Measurements from ENCODE around the gene RECQL5.

RECQL5 gene

DNA sequence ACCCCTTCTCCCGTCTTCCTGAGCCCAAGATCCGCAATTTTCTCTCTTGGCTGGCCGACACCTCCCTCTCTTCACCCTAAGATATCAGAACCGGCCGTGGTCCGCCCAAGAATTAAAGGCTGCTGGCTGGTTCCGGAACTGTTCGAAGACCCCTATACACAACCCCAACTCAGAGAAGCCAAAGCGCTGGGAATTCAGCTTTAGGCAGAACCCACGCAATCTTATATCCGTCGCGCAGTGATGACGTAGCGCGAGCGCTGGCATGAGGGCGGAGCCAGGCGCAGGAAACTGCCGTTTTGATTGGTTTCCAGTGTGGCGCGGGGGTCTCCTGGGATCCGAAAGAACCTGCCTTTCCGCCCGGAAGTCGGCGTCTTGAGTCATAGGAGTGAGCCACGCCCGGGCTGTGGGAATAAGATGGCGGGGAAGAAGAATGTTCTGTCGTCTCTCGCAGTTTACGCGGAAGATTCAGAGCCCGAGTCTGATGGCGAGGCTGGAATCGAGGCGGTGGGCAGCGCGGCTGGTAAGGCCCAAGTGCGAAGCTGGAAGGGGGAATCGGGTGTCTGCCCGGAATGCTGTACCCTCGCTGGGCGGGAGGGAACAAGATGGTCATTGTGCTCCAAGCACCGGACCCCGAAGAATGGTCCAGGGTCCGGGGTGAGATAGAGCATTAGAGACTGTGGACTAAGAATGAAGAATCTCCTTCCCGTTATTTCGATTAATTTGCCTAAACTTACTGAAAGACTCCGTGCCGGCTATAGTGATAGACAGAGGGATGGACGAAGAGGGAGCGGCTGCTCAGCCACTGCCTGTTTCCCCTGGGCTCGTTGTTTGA is at the start of gene RECQL5, which contains the start of gene SAP30BP:
RECQL5 (minus strand) TSS at position 196 of the 832 bp plus-strand sequence. CDS start 597 bp downstream, outside the sequence.
SAP30BP (plus strand) TSS at position 380 of the 832 bp plus-strand sequence; CDS start at position 415, 35 bp downstream.
- peak; percentile 96 for DNase-seq (ENCODE audit: low spot score)

- DNase-seq (ENCODE audit: low spot score) = no peak
Observed at GRCh38 chr17:75712446-75712845, 45.5 kb upstream of the RECQL5 start.

GRCh38 chr17:75707079-75707571 is 40.2 kb upstream of the RECQL5 start:
- no peak for DNase-seq (ENCODE audit: low spot score)

DNA sequence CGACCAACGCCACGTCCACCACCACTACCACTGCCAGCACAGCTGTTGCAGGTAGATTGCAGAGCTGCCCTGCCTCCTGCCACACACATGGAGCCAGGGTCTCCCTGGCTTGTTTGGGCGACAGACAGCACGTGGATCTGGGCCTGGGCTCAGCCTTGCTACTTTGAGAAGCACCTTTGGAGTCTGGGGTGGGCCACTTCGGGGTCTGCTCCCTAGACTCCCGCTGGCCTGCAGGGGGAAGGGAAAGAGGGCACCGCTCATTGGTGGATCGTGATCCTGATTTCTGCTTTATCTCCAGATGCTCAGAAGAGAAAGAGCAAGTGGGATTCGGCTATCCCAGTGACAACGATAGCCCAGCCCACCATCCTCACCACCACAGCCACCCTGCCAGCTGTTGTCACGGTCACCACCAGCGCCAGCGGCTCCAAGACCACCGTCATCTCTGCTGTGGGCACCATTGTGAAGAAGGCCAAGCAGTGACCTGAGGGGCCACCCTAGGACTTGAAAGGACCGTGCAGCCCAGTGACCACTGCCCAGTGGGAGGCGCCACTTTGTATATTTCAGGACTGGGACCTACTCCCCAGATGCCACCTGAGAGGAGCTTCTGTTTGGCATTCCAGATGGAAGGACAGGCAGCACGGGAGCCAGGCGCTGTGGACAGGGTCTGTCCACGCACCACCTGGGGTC is 39.2 kb upstream of the RECQL5 start:
- DNase-seq (ENCODE audit: low spot score) = no peak

DNA sequence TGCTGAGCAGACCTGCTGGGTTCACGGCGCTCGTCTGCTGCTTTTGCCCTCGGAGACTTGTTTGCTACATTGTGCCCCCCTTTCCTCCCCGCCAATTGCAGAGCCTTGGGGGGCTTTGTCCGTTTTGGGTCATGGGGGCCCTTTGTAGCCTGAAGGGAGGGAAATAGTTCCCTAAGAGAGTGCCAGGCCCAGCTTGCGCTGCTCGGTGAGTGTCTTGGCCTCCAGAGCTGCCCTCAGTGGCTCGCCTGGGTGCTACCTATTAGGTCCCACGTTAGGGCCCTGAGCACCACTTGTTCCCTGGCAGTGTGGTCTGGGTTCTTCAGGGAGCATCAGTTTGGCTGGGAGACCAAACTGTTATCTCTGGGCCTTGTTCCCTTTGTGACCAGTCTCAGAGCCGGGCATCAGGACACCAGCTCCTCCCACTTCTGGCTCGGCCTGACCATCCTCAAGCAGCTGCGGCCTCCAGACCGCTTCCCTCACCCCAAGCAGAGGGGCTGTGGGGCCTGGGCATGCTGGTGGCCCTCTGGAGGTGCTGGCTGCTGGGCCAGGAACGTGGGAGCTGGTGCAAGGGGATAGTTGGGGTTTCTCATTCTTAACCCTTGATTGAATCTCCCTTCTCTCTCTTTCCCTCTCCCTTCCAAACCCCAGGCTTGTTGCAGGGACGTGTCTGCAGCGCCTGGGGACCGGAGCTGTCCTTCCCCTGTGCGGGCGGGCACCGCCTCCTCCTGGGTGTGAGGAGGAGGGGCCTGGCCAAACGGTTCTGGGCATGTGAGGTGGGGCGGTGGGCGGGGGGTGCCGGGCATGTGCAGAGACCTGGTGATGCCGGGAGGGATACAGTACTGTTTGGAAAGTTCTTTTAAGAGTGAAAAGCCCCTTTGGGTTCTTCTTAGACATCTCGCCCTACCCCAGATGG is 38.3 kb upstream of the RECQL5 start:
- DNase-seq (ENCODE audit: low spot score) = no peak

GRCh38 chr17:75703591-75703990 is 36.6 kb upstream of the RECQL5 start:
- no peak for DNase-seq (ENCODE audit: low spot score)

DNA sequence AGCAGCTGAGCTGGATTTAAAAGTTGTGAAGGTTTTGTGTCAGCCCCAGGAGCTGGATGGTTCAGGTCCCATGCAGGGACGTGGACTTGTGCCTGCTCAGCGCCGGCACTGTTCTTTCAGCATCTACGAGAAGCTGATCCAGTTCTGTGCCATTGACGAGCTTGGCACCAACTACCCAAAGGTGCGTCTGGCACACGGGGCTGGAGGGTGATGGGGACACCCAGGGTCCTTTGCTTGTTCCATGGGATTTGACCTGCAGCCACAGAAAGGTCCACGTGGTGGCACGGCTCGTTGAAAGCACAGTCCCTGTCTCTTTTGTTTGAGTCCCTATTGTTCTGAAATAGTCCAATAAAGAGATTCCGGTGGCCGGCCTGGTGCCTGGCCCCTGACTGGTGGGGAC is 36.2 kb upstream of the RECQL5 start:
- DNase-seq (ENCODE audit: low spot score) = no peak

GRCh38 chr17:75701288-75701687 is 34.3 kb upstream of the RECQL5 start:
- DNase-seq (ENCODE audit: low spot score) = no peak

- no peak for DNase-seq (ENCODE audit: low spot score)
Observed at GRCh38 chr17:75698659-75699058, 31.7 kb upstream of the RECQL5 start.

DNA sequence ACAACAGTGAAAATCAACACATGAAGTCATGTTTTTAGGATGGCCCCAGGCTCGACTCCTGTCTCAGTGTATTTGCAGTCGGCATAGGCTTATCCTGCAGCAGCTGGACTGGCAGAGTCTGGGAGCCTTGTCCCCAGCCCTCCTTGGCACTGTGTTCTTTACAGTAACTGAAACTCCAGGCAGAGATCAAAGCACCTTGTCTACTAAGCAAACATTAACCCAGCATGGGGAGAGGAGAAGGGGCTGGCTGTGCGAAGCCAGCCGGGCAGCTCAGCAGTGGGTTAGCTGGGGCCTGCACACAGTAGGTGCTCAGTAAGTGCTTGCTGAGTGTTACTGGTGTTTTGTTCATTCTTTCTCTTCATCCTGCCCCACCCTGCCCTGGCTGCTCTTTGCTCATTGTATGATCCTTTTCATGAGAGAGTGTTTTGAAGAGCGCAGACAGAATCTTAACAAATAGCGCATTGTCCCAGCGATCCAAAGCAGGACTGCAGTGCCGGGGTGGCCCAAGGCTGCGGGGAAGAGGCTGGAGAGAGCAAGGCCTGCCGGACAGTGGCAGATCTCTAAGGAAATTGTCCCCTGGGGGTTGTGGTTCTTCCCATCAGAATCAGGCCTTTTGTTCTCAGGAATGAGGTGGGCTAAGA is 30.8 kb upstream of the RECQL5 start:
- no peak for DNase-seq (ENCODE audit: low spot score)

GRCh38 chr17:75695830-75696271 is 28.9 kb upstream of the RECQL5 start:
- no peak for DNase-seq (ENCODE audit: low spot score)

- DNase-seq (ENCODE audit: low spot score) = no peak
Observed at GRCh38 chr17:75695141-75695829, 28.3 kb upstream of the RECQL5 start.

DNA sequence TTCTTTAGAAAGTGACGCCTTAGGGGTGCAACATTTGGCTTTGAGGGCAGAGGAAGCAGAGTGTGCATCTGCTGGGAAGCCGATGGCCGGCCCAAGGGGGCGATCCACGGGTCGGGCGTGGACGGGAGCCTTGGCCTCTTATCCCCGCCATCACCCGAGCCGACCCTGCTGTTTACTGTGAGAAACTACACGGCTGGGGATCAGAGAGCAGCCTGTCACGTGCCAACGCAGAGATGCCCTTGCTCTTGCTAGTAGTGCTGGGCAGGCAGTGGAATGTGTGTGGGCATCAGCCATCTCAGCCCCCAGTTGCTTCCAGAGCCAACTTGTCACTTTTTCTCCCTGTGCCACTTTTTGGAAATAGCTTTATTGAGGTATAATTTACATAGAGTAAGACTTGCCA is 27.6 kb upstream of the RECQL5 start:
- DNase-seq (ENCODE audit: low spot score) = no peak

DNA sequence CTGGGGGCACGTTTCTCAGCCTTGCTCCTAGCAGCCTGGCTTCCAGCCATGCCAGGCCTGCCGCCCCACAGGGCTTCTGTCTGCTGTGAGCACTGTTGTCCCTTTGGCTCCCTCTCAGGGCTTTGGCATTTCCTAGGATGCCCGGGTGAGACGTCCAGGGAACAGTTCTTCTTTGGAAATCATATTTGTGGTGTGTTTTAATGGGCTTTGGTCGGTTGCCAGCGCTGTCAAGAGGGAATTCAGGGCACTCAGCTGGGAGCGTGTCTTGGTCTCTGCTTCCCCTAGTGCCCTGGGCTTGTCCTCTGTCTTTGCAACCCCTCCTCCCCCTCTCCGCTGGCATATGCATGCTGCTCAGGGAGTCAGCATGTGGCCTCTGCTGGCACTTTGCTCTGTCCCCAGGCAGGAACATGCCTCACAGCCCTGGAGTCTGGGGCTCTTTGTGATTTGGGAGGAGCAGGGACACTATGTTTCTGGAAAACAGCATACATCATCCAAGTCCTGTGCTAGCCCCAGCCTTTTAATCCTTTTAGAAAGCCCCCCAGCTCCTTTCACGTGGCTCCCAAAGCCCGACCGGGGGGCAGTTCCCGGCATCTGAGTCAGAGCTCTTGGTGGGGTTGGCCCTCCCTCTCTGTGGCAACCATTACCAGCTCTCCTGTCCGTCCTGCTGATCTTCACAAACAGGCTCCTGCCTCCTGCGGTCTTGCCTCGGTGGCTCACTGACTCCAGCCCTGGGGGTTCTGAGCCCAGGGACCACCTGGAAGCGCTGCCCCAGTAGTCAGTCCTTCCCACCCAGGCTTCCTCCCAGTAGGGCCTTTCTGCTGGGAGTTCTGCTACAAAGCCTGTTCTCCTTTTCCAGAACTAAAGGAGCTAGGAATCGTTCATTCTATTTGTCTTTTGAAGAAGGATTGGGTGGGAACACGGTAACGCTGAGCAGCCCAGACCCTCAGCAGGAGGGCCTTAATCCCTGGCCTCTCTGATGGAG is 26.8 kb upstream of the RECQL5 start:
- DNase-seq (ENCODE audit: low spot score) = peak; percentile 65

DNA sequence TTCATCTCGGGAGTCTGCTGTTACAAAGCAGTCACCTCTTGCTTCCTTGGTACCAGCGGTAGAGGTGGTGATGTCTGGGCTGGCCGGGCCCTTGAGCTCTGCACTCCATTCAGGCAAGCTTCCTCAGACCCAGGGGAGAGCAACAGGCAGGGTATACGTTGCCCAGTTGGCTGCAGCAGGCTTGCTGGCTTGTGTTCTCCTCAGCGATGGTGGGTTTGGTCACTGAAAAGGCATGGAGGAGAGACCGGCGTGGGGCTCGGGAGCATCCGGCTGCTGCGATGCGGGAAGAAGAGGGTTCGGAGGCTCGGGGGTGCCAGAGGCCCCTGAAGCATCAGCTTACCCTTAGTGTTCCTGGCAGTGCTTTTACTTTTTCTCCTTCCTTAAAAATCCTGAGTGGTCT is 26.0 kb upstream of the RECQL5 start:
- no peak for DNase-seq (ENCODE audit: low spot score)

GRCh38 chr17:75691801-75692626 is 25.1 kb upstream of the RECQL5 start:
- no peak for DNase-seq (ENCODE audit: low spot score)

- no peak for DNase-seq (ENCODE audit: low spot score)
Observed at GRCh38 chr17:75691371-75691791, 24.4 kb upstream of the RECQL5 start.

DNA sequence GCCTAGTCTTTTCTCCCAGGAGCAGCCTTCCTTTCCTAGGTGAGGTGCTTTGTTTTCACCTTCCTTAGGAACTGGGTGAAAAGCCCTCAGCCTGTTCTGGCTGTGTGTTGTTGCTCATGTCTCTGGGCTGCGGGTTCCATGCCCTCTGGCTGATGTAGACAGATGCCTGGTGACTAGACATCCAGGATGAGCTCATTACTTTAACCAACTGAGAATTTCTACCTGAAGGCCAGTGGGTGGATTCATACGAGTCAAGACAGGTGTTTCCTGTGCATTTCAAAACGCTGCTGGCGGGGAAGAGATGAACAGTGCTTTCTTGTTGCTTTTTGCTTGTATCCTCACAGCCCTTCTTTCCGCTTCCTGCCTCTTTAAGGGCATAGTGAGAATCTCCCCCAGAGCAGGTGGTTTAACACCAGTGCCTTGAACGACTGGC is 22.5 kb upstream of the RECQL5 start:
- no peak for DNase-seq (ENCODE audit: low spot score)

Data from AG08396 (cell line).